HepG2 (cell line): ENCODE measurements around the gene THEM5. TPM values are rescaled to one million over a fixed set of nuclear protein-coding genes. Genes with fewer than 3 reads are reported as not detected.

ENCODE experiments used
- ATAC-seq: fragments of 200-7000 bp; cut with Tn5 transposase; 3 replicates; pipeline ENCODE4 v1.9.1; 2020; ENCODE audit warnings: mild to moderate bottlenecking, moderate library complexity
- BruUV-seq: library from RNA; stranded (reverse); fragments of 400-500 nt; replicated peaks from 2 replicates; lab custom pipeline; 2021; lab: Mats Ljungman, UMichigan
- CTCF ChIA-PET: fragments of 300-600 bp; formaldehyde crosslinking; extraction: SDS; loops from one replicate; lab custom pipeline; 2021; ENCODE audit warnings: low total read pairs, inconsistent platforms, low intra/inter-chr PET ratio; lab: Yijun Ruan, JAX
- POLR2A ChIA-PET: fragments of 350-600 bp; sonication (Branson Sonifier 250); formaldehyde crosslinking; loops from one replicate; lab custom pipeline; 2020; ENCODE audit warnings: antibody characterized with exemption, inconsistent platforms; lab: Yijun Ruan, JAX
- DNase-seq: peaks from one replicate; pipeline ENCODE4 v3.0.0-alpha.2; 2015; ENCODE audit warnings: low spot score
- FAIRE-seq: peaks from 3 replicates; lab custom pipeline; 2011; peaks lifted over from hg19 to GRCh38; lab: Jason Lieb, UNC
- H2AFZ ChIP-seq: one replicate; pipeline ENCODE4 v1.6.1; 2011; ENCODE audit warnings: low read length, inconsistent platforms
- H3K27ac ChIP-seq: fragments of 300-600 bp; 3 replicates; pipeline ENCODE4 v1.8.0; 2011; ENCODE audit warnings: mixed run types, mild to moderate bottlenecking, mixed read lengths, low read length, inconsistent platforms; ENCODE audit not compliant: insufficient read depth; ENCODE audit errors: extremely low read length
- H3K27me3 ChIP-seq, 2 experiments: fragments of 200-600 bp in 1 of 2; 2 replicates in 1 of 2; 3 replicates in 1 of 2; pipeline versions ENCODE4 v1.6.0 to v1.8.0; 2011; ENCODE audit warnings: low read length in 2 of 2, mild to moderate bottlenecking in 2 of 2, moderate library complexity in 2 of 2, inconsistent platforms in 1 of 2; ENCODE audit not compliant: insufficient read depth in 2 of 2, control insufficient read depth in 1 of 2
- H3K36me3 ChIP-seq, 2 experiments: fragments of 200-600 bp in 1 of 2; replicated peaks in 1 of 2; 2 replicates in 1 of 2; 3 replicates in 1 of 2; pipeline versions ENCODE4 v1.5.1 to v1.8.0; 2011; ENCODE audit warnings: low read length in 2 of 2, inconsistent platforms in 1 of 2; ENCODE audit not compliant: insufficient read depth in 2 of 2, control insufficient read depth in 1 of 2
- H3K4me1 ChIP-seq: 2 replicates; pipeline ENCODE4 v1.5.1; 2012; ENCODE audit warnings: low read length, inconsistent platforms; ENCODE audit not compliant: insufficient read depth
- H3K4me2 ChIP-seq: 2 replicates; pipeline ENCODE4 v1.6.0; 2011; ENCODE audit warnings: low read depth, low read length, inconsistent platforms
- H3K4me3 ChIP-seq, 3 experiments: fragments of 200-600 bp in 1 of 3; sonication (generic), shearing (Covaris generic) in 1 of 3; replicated peaks in 1 of 3; 2 replicates each; pipeline ENCODE4 v1.5.1; 2011 to 2016; ENCODE audit warnings: low read length in 3 of 3, inconsistent platforms in 2 of 3, low read depth in 2 of 3, mild to moderate bottlenecking in 2 of 3, control low read depth in 1 of 3, mixed read lengths in 1 of 3; ENCODE audit not compliant: insufficient read depth in 1 of 3
- H3K79me2 ChIP-seq: one replicate; pipeline ENCODE4 v1.6.1; 2011; ENCODE audit warnings: low read length, inconsistent platforms; ENCODE audit not compliant: insufficient read depth
- H3K9ac ChIP-seq: 2 replicates; pipeline ENCODE4 v1.6.0; 2011; ENCODE audit warnings: mild to moderate bottlenecking, low read depth, low read length, inconsistent platforms; ENCODE audit not compliant: insufficient read depth
- H3K9me3 ChIP-seq: 2 replicates; pipeline ENCODE4 v1.5.1; 2012; ENCODE audit warnings: mild to moderate bottlenecking, low read length
- H4K20me1 ChIP-seq: 2 replicates; pipeline ENCODE4 v1.6.0; 2011; ENCODE audit warnings: inconsistent platforms, mild to moderate bottlenecking, low read length, moderate library complexity; ENCODE audit not compliant: insufficient read depth
- ARHGAP35 ChIP-seq: sonication (generic); formaldehyde crosslinking; IDR thresholded peaks from 2 replicates; pipeline ENCODE4 v1.9.0; 2022; ENCODE audit warnings: mild to moderate bottlenecking, inconsistent platforms, moderate library complexity, missing genetic modification reagents, borderline replicate concordance
- DBP ChIP-seq: sonication (generic); formaldehyde crosslinking; IDR thresholded peaks from 2 replicates; pipeline ENCODE4 v1.4.0; 2020; ENCODE audit warnings: missing genetic modification reagents; ENCODE audit errors: not compliant biosample characterization
- GATA4 ChIP-seq: sonication (generic); IDR thresholded peaks from 2 replicates; pipeline ENCODE4 v1.6.1; 2016; ENCODE audit warnings: antibody characterized with exemption, low read depth, borderline replicate concordance
- HOXA3 ChIP-seq: sonication (generic); formaldehyde crosslinking; IDR thresholded peaks from 2 replicates; pipeline ENCODE4 v1.5.0; 2020; ENCODE audit warnings: missing genetic modification reagents
- IKZF5 ChIP-seq: IDR thresholded peaks from 2 replicates; pipeline ENCODE4 v1.6.1; 2018; ENCODE audit warnings: missing genetic modification reagents, mild to moderate bottlenecking, missing compliant biosample characterization
- MZF1 ChIP-seq: sonication (generic); formaldehyde crosslinking; IDR thresholded peaks from 2 replicates; pipeline ENCODE4 v1.8.1; 2023; ENCODE audit warnings: mild to moderate bottlenecking, missing genetic modification reagents, borderline replicate concordance
- RFXANK ChIP-seq: IDR thresholded peaks from 2 replicates; pipeline ENCODE4 v1.6.1; 2016
- ZFP41 ChIP-seq: sonication (generic); formaldehyde crosslinking; IDR thresholded peaks from 2 replicates; pipeline ENCODE4 v1.4.0; 2020; ENCODE audit warnings: mild to moderate bottlenecking, missing genetic modification reagents, borderline replicate concordance
- ZFP91 ChIP-seq: sonication (generic); formaldehyde crosslinking; IDR thresholded peaks from 2 replicates; pipeline ENCODE4 v1.9.0; 2022; ENCODE audit warnings: missing genetic modification reagents, mild to moderate bottlenecking, borderline replicate concordance
- ZMYM4 ChIP-seq: sonication (generic); formaldehyde crosslinking; IDR thresholded peaks from 2 replicates; pipeline ENCODE4 v1.8.1; 2023; ENCODE audit warnings: mild to moderate bottlenecking, missing genetic modification reagents
- ZNF124 ChIP-seq: sonication (generic); formaldehyde crosslinking; IDR thresholded peaks from 2 replicates; pipeline ENCODE4 v1.4.0; 2020; ENCODE audit warnings: missing genetic modification reagents
- ZNF329 ChIP-seq: sonication (generic); formaldehyde crosslinking; IDR thresholded peaks from 2 replicates; pipeline ENCODE4 v1.9.0; 2021; ENCODE audit warnings: low read depth, mild to moderate bottlenecking, missing genetic modification reagents
- ZNF570 ChIP-seq: sonication (generic); formaldehyde crosslinking; IDR thresholded peaks from 2 replicates; pipeline ENCODE4 v1.4.0; 2020; ENCODE audit warnings: mild to moderate bottlenecking, missing genetic modification reagents, borderline replicate concordance
- ZNF678 ChIP-seq: sonication (generic); formaldehyde crosslinking; IDR thresholded peaks from 2 replicates; pipeline ENCODE4 v1.4.0; 2020; ENCODE audit warnings: mild to moderate bottlenecking, missing genetic modification reagents
- ZNF724P ChIP-seq: sonication (generic); formaldehyde crosslinking; IDR thresholded peaks from 2 replicates; pipeline ENCODE4 v1.8.0; 2022; ENCODE audit warnings: missing genetic modification reagents, borderline replicate concordance
- ZNF788 ChIP-seq: sonication (generic); formaldehyde crosslinking; IDR thresholded peaks from 2 replicates; pipeline ENCODE4 v1.5.0; 2020; ENCODE audit warnings: mild to moderate bottlenecking, missing genetic modification reagents, borderline replicate concordance
- ZNF841 ChIP-seq: sonication (generic); formaldehyde crosslinking; IDR thresholded peaks from 2 replicates; pipeline ENCODE4 v1.8.1; 2023; ENCODE audit warnings: missing genetic modification reagents, borderline replicate concordance
- WGBS: methylation state at CpG from one replicate; pipeline ENCODE4 v1.1.6; 2017; ENCODE audit warnings: low lambda C conversion rate; 5-methylcytosine and 5-hydroxymethylcytosine counted together
- in situ Hi-C: cut with HindIII; loops from 2 replicates; pipeline ENCODE4 v1.10.0; 2017; ENCODE audit warnings: low pct_unique_long_range_greater_than_20kb; ENCODE audit not compliant: extremely low pct_ligation_motif_present
- intact Hi-C: fragments of 100-400 bp; cut with micrococcal nuclease; formaldehyde crosslinking; loops from one replicate; pipeline ENCODE4 v1.10.0; 2022; ENCODE audit not compliant: unreplicated experiment
- polyA plus RNA-seq, 8 experiments: library from polyadenylated mRNA; depleted of rRNA in 3 of 8; stranded (reverse) in 7 of 8; unstranded in 1 of 8; fragments of >200 nt; fragmentation: Illumina TruSeq in 4 of 8; extraction: Trizol in 4 of 8; gene quantifications; 2 replicates each; pipeline versions ENCODE4 v1.2.1 to v1.2.3, GENCODE V29; 2011 to 2016; ENCODE audit warnings: low read depth in 4 of 8, missing spikeins in 1 of 8, mixed read lengths in 1 of 8; ENCODE audit not compliant: insufficient read depth in 1 of 8
- total RNA-seq, 5 experiments: library from RNA; depleted of rRNA; stranded (reverse); fragments of >200 nt; fragmentation: Illumina TruSeq; extraction: Trizol; gene quantifications; 2 replicates each; pipeline ENCODE4 v1.2.3, GENCODE V29; 2016; ENCODE audit warnings: low read depth in 1 of 5

THEM5 gene
- total and polyA plus RNA-seq, 2 of the 13 experiments (the other 11 are each of a cell fraction or from before 2014, with no cell fraction given), result not detected

GRCh38 chr1:151819976-151820623, 33.4 kb downstream of the THEM5 start:
- no peak overlapping the region for H3K9ac ChIP-seq
- no peaks in the 10 kb centered on the region for H3K79me2 ChIP-seq
- ATAC-seq (no peak), FAIRE-seq (no peak), DNase-seq (no peak)
- no peak overlapping the region for H3K4me3 ChIP-seq
- H3K4me1 ChIP-seq, result no peaks in the 10 kb centered on the region
- H4K20me1 ChIP-seq, result no peaks in the 10 kb centered on the region
- no peaks in the 10 kb centered on the region for H3K36me3 ChIP-seq
- in situ Hi-C loops, result no loop called here
- no peak overlapping the region for H3K4me2 ChIP-seq
- no peaks in the 10 kb centered on the region for H3K9me3 ChIP-seq
- POLR2A ChIA-PET, result no interaction called here
- intact Hi-C loops, result no loop called here
- CTCF ChIA-PET, result no interaction called here
- H3K27me3 ChIP-seq, result no peaks in the 10 kb centered on the region
- 90% methylated on average over 5 of the region's 7 CpGs for WGBS
- BruUV-seq, result no TSS peak
- no peak overlapping the region for H2AFZ ChIP-seq
- TF ChIP-seq ZNF570 (CRISPR knock-in tag) (no peak), ZNF124 (CRISPR knock-in tag) (no peak), ZFP91 (CRISPR knock-in tag) (no peak), HOXA3 (CRISPR knock-in tag) (no peak), GATA4 (no peak), ZNF724P (CRISPR knock-in tag) (no peak), ZMYM4 (CRISPR knock-in tag) (no peak), ZNF678 (CRISPR knock-in tag) (no peak), ZFP41 (no peak), ZNF841 (CRISPR knock-in tag) (no peak), ZNF788 (no peak), DBP (CRISPR knock-in tag) (no peak), MZF1 (no peak), RFXANK (CRISPR knock-in tag) (no peak), ARHGAP35 (no peak), IKZF5 (CRISPR knock-in tag) (no peak), ZNF329 (CRISPR knock-in tag) (no peak)
- no peak overlapping the region for H3K27ac ChIP-seq
